ENCODE data around the gene MRPS18C. TPM values are rescaled to one million over a fixed set of nuclear protein-coding genes. Genes with fewer than 3 reads are reported as not detected.

Gene MRPS18C
- total and polyA plus RNA-seq, 9 of the 15 experiments (the other 6 are each of a cell fraction or from before 2014, with no cell fraction given): 54.3 to 390 (median 138) TPM

- peak; percentile 78 for TF ChIP-seq HMBOX1 (IDR thresholded peaks at IDR 0.05)
- TF ChIP-seq MECOM (CRISPR knock-in tag; IDR thresholded peaks at IDR 0.05): no peak
- TF ChIP-seq FOXP1 (CRISPR knock-in tag; IDR thresholded peaks at IDR 0.05): peak; percentile 76; the same call in 1 of the 2 replicates
- TF ChIP-seq YY1 (IDR thresholded peaks at IDR 0.05; ENCODE audit: borderline replicate concordance in 1 of 3, control insufficient read depth in 1 of 3, extremely low read depth in 1 of 3, insufficient read depth in 3 of 3, insufficient read length in 1 of 3, insufficient replicate concordance in 2 of 3, low read depth in 1 of 3, low read length in 2 of 3): peak; percentile 60 to 95 (median 91)
- TF ChIP-seq TBP (optimal IDR thresholded peaks at IDR 0.05; ENCODE audit: low read depth, low read length): peak; percentile 88
- TF ChIP-seq HDAC1 (IDR thresholded peaks at IDR 0.05): peak in 1 of 2 experiments; percentile 84; a peak in 2 of 4 replicates
- TF ChIP-seq ZBTB7A (IDR thresholded peaks at IDR 0.05; ENCODE audit: borderline replicate concordance, control insufficient read depth, low read depth, low read length): peak; percentile 74; the same call in 1 of the 2 replicates
- TF ChIP-seq NCOA1 (IDR thresholded peaks at IDR 0.05; ENCODE audit: low read depth): peak; percentile 99
- peak; percentile 73 for TF ChIP-seq ZFX (CRISPR knock-in tag; IDR thresholded peaks at IDR 0.05)
- no peak for TF ChIP-seq NR1H2 (CRISPR knock-in tag; IDR thresholded peaks at IDR 0.05)
- TF ChIP-seq ETV5 (CRISPR knock-in tag; IDR thresholded peaks at IDR 0.05; ENCODE audit: low read depth): peak; percentile 93
- peak; percentile 15 to 75; a peak in 2 of 4 replicates for TF ChIP-seq UBTF (IDR thresholded peaks at IDR 0.05; ENCODE audit: borderline replicate concordance in 1 of 2, low read depth in 2 of 2, low read length in 2 of 2)
- peak; percentile 98 for TF ChIP-seq TOE1 (IDR thresholded peaks at IDR 0.05; ENCODE audit: borderline replicate concordance)
- peak; percentile 66; the same call in 1 of the 2 replicates for TF ChIP-seq TOE1 (CRISPR knock-in tag; IDR thresholded peaks at IDR 0.05; ENCODE audit: borderline replicate concordance, low read depth)
- no peak for TF ChIP-seq ATF1 (CRISPR knock-in tag; IDR thresholded peaks at IDR 0.05)
- peak; percentile 95 for TF ChIP-seq ATF1 (tag; IDR thresholded peaks at IDR 0.05)
- no peak for TF ChIP-seq TRIM25 (IDR thresholded peaks at IDR 0.05; ENCODE audit: borderline replicate concordance)
- peak; percentile 87 for TF ChIP-seq ARHGAP35 (IDR thresholded peaks at IDR 0.05; ENCODE audit: partially characterized antibody)
- TF ChIP-seq NFIC (IDR thresholded peaks at IDR 0.05): peak; percentile 85
- peak; percentile 33; the same call in 1 of the 2 replicates for TF ChIP-seq MAFK (IDR thresholded peaks at IDR 0.05; ENCODE audit: low read length)
- 0 out of 2 replicates have a peak, but pooled peaks have one; percentile 62 for TF ChIP-seq ZZZ3 (IDR thresholded peaks at IDR 0.05)
- TF ChIP-seq SOX6 (IDR thresholded peaks at IDR 0.05): peak; percentile 78
Observed at GRCh38 chr4:83455281-83456183, at the start of gene MRPS18C, which contains the start of gene HELQ (continued).
